SW480 (cell line): Measurements from ENCODE around the gene NPRL2.
"Not testable (repeated sequence)": the region's sequence is repeated elsewhere in the genome, so short reads cannot be mapped to it uniquely, and the experiment has no call there.

Experiments
- DNase-seq: peaks from one replicate; pipeline ENCODE4 v3.0.0-alpha.2; 2016; ENCODE audit warnings: low spot score

NPRL2 gene

GRCh38 chr3:50327129-50327528, 23.4 kb downstream of the NPRL2 start:
- DNase-seq: no peak

- DNase-seq: no peak
Observed at GRCh38 chr3:50326182-50326541, 24.4 kb downstream of the NPRL2 start.

DNA sequence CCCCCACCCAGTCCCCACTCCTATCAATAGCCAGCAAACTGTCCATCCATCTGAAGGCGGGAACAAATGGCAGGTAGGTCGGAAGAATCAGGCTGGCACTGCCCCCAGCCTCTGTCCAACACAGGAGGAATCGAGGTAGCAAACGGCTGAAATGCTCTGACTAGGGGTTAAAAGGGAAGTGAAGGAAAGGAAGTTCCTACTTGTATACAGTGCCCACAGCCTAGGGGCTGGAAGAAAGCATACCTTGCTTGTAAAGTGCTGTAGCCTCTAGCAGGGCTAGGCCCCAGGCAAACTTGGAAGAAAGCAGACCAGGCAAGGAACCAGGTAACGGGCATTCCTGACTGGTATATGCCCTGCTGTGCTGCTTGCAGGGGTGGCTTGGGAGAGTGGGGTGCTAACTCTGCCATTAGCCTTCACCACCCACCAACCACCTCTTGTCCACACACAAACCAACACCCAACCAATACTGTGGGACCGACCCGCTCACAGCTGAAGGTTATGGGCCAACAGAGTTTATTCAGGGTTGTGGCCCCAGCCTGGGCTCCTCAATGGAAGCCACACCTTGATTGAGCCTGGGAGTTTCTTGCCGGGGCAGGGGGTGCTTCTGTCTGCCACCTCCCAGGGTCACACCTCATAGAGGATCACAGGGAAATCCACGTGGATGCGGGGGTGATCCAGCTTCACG, 24.9 kb downstream of the NPRL2 start:
- no peak for DNase-seq

DNA sequence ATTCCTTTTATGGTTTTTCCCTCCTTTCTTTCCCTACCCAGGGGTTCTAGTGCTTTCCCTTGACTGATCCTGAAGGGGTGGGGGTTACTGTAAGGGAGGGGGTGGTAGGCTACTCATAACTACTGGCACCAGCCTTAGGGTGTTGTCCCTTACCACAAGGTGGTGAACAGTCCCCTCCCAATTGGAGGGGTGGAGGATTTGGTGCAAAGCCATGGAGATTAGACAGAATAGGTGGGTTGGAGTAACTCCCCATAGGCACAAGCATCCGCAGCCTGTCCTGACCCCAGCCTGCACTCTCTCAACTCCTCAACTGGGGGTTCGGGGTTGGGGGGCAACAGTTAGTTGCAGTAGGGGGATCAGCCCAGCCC, 25.5 kb downstream of the NPRL2 start:
- no peak for DNase-seq

GRCh38 chr3:50324351-50325112, 26.0 kb downstream of the NPRL2 start:
- DNase-seq: peak; percentile 63

DNA sequence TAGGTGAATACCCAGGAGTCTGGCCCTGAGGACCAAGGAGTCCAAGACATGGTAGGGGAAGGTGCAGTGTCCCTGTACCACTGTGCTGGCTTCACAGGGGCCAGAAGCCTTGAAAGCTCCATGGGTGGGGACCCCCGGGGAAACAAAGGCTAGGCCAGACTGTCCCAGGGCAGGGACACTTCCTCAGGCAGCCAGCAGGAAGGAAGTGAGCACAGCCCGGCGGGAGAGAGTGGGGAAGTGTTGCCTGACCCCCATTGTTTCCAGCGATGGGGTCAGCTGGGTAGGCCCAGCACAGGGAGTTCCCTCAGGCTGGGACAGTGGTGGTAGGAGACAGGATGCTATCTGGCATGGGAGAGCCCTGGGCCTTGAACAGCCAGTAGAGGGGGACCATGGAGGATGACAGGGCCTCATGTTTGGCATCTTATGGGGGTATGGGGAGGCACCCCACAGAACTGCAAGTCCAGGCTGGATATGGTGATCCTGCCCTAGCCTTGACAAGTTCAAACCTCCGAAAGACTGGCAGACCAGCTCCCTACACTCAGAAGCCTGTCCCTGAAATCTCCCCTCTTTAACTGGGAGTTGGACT, 26.9 kb downstream of the NPRL2 start:
- no peak for DNase-seq

DNA sequence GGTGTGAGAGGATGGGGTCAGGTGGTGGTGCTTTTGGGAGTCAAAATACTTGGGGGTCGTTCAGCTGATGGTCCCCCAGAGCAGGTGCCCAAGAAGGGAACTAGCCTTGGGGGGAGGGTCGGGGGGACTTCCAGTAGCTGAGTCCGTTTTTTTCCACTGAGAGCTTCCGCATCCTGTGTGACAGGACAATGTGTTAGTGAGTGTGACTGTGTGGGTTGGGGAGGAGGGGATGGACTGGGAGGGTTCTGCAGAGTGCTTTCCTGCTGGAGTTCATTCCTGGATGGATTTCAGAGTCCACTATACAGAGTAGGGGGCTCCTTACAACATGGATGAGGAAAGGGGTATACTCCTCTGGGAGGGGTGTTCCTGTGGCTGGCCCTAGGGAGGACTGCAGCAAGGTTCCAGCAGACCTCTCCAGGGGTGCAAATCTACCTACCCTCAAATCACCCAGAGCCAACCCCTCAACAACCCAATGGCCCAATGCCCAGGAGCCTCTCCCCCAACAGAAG, 27.4 kb downstream of the NPRL2 start:
- DNase-seq: no peak

DNA sequence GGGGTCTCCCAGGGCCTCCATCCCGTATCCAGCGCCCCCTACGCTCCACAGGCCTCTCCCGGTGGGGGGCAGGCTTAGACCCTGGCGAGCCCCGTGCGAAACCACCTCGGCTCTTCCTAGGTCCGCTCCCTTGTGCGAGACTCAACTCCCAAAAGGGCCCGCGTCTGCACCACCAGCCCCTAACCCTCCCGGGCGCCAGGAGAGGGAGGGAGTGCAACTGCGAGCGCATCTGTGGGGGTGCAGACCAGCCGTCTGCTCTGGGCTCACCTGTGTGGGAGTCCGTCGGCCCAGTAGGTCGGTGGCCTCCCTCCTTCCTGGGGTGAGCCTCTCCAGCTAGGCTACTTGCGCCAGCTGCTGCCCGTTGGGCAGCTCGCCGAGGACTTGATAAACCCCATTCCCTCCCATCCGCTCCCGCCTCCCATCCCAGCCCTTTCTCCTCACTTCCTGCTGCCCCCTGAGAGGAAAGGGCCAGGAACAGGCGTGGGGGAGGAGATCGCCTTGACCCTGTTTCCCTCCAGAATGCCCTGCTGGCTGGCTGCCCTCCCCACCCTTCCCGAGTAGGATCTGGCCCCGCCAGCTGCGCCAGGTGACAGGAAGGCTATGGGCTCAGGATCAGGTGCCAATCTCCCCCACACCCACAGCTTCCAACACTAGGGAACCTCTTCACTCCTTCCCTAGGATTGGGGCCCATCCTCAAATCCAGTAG, 28.0 kb downstream of the NPRL2 start, which contains the start of gene HYAL2:
Gene HYAL2 (minus strand): TSS at position 360 of the 706 bp plus-strand sequence. CDS start 2,256 bp downstream, outside the sequence.
- DNase-seq: no peak

- DNase-seq: no peak
Observed at GRCh38 chr3:50322115-50322385, 28.5 kb downstream of the NPRL2 start.

DNA sequence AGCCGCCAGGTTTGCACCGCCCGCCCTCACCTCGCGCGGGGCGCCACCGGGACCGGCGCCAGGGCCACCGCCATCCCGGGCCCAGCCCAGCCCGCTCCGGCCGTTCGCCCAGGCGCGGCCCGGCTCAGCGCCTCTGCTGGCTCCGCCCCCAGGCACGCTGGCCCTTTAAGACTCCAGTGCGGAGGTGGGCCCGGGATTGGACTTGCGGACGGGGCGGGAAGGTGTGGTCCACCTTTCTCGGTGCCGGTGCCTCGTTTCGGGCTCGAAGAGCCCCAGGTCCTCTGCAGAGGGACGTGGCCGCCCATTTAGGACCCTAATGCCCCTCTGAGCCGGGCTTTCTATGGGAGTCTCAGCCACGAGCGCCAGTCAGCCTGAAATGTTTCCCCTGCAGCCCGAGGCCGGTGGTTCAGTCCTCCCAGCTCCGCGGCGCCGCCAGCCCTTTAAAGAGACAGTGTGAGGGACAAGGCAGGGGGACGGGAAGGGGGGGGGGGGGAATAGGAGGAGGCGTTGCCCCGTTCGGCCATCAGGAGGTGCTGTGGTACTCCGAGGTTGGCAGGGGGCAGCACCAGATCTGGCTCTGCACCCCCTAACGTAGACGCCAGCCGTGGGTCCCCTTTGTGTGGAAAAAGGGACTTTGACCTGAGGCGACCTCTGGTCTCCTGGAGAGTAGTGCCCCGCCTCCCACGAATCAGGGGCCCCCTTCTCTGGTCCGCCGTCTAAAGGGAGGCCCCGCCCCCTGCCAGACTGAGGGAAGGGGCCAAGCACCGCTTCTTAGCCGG, 29.1 kb downstream of the NPRL2 start:
- DNase-seq: peak; percentile 89

- DNase-seq: no peak
Observed at GRCh38 chr3:50320853-50321335, 29.7 kb downstream of the NPRL2 start.

DNA sequence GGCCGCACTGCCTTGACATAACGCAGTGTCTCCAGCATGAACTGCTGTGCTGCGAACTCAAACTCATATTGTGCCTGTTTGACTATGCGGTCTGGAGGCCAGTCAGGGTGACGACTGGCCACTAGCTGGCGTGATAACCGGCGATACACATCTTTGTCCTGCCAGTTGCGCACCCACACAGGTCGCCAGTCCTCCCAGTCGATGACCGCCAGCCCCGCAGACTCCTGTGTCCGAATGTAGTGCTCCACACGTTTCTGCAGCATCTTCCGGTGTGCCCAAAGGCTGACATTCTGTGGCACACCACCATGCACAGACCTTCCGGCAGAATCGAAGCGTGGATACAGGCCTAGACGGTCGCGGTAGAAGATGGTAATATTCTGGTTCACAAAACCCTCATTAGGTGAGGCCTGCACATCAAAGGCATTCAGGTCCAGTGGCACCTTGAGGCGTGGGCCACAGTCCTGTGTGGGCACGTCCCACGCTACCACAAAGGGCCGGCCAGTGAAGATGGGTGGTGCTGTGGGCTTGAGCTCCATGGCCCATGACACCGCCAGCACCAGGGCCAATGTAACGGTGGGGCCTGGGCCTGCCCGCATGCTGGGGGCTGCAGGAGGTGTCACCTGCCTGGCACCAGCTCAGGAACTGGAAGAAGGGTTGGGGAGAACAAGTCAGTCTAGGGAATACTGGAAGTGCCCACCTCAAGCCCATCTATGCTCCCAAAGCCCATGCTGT, 30.5 kb downstream of the NPRL2 start:
- DNase-seq: no peak

DNA sequence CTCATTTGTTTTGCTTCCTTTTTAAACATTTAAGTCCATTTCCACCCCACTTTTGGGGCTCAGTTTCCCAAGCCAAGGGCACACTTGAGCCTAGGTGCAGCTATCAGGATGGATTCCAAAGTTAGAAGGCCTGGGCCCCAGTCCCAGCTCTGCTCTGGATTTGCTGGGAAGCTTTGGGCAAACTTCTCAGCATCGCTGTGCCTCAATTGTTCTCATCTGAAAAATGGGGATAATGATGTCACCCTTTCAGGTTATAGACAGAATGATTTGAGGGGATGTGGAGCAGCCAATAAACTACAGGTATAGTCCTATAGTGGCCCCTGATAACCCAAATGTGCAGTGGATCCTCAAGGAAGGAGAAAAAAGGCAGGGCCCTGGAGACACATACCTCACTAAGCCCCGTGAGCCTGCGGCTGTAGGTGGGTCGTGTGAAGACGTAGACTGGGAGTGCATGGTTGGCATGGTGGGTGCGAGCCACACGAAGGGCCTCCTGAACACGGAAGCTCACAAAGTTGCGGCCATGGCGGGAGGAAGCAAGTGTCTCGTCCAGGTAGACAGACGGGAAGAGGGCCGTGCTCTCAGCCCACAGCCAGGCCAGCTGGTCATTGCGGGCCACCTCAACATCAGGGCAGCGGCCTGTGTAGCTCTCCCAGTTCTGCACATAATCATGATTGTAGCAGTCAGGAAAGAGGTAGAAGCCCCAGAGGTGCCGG, 31.2 kb downstream of the NPRL2 start:
- DNase-seq: no peak

DNA sequence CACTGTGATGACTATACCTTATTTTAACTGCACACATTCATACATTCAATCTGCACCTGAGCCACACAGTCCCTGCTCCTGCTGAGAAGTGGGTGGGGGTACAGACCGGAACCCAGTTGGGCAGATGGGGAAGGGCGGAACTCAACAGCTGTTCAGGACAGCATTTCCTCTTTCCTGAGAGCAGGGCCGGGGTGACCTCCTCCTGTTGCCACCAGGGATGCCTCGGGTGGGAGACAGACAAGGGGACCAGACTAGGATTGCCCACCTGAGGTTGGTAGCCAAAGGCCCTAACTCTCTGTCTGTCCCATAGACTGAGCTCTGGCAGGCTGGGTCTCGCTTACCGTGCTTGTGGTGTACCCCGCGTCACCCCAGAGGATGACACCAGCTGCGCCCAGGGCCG, 32.0 kb downstream of the NPRL2 start:
- no peak for DNase-seq

- no peak for DNase-seq
Observed at GRCh38 chr3:50318163-50318562, 32.4 kb downstream of the NPRL2 start.

GRCh38 chr3:50317300-50317699, 33.3 kb downstream of the NPRL2 start:
- peak; percentile 88 for DNase-seq

GRCh38 chr3:50316657-50317242, 33.8 kb downstream of the NPRL2 start:
- DNase-seq: peak; percentile 95

GRCh38 chr3:50314816-50315215, 35.8 kb downstream of the NPRL2 start:
- no peak for DNase-seq

GRCh38 chr3:50314342-50314741, 36.2 kb downstream of the NPRL2 start:
- no peak for DNase-seq

- DNase-seq: not testable (repeated sequence)
Observed at GRCh38 chr3:50312041-50312440, 38.5 kb downstream of the NPRL2 start.
